IMR-90 (cell line): ENCODE data around the gene SIPA1L3. TPM values are rescaled to one million over a fixed set of nuclear protein-coding genes. Genes with fewer than 3 reads are reported as not detected.

Source experiments
- ATAC-seq: fragments of 200-7000 bp; cut with Tn5 transposase; 2 replicates; pipeline ENCODE4 v1.9.1; 2020; ENCODE audit warnings: low read depth, mild to moderate bottlenecking, moderate library complexity
- BruUV-seq: library from RNA; stranded (reverse); fragments of 400-500 nt; replicated peaks from 2 replicates; lab custom pipeline; 2021; lab: Mats Ljungman, UMichigan
- CTCF ChIA-PET: fragments of 300-600 bp; formaldehyde crosslinking; extraction: SDS; loops from one replicate; lab custom pipeline; 2021; ENCODE audit warnings: antibody characterized with exemption; lab: Yijun Ruan, JAX
- POLR2A ChIA-PET: fragments of 300-600 bp; sonication (Branson Sonifier 250); formaldehyde crosslinking; loops from one replicate; lab custom pipeline; 2022; ENCODE audit warnings: antibody characterized with exemption; ENCODE audit not compliant: unreplicated experiment; lab: Charles Lee
- DNase-seq: peaks from one replicate; pipeline ENCODE4 v3.0.0; 2013
- H2AFZ ChIP-seq: replicated peaks from 2 replicates; pipeline ENCODE3; 2013; ENCODE audit warnings: low read length, mild to moderate bottlenecking; ENCODE audit not compliant: poor library complexity
- H2AK5ac ChIP-seq: 2 replicates; pipeline ENCODE4 v1.6.1; 2013; ENCODE audit warnings: low read depth, low read length, inconsistent platforms
- H2AK9ac ChIP-seq: replicated peaks from 2 replicates; pipeline ENCODE3; 2013; ENCODE audit warnings: mild to moderate bottlenecking, low read depth, low read length, moderate library complexity; ENCODE audit not compliant: poor library complexity
- H2BK120ac ChIP-seq: 2 replicates; pipeline ENCODE4 v1.6.1; 2013; ENCODE audit warnings: low read depth, low read length, inconsistent platforms
- H2BK15ac ChIP-seq: 3 replicates; pipeline ENCODE4 v1.6.1; 2013; ENCODE audit warnings: low read depth, low read length, inconsistent platforms
- H2BK20ac ChIP-seq: 2 replicates; pipeline ENCODE4 v1.6.1; 2013; ENCODE audit warnings: low read depth, mild to moderate bottlenecking, inconsistent platforms, low read length, moderate library complexity
- H2BK5ac ChIP-seq: 2 replicates; pipeline ENCODE4 v1.6.1; 2013; ENCODE audit warnings: mild to moderate bottlenecking, low read depth, low read length, inconsistent platforms; ENCODE audit not compliant: poor library complexity, severe bottlenecking
- H3K14ac ChIP-seq: replicated peaks from 2 replicates; pipeline ENCODE4 v1.6.1; 2013; ENCODE audit warnings: low read depth, low read length, inconsistent platforms
- H3K18ac ChIP-seq: 2 replicates; pipeline ENCODE4 v1.6.1; 2013; ENCODE audit warnings: low read depth, low read length, control low read depth
- H3K23ac ChIP-seq: 2 replicates; pipeline ENCODE4 v1.6.1; 2013; ENCODE audit warnings: low read depth, low read length, inconsistent platforms
- H3K27ac ChIP-seq: 2 replicates; pipeline ENCODE4 v1.5.1; 2013; ENCODE audit warnings: mild to moderate bottlenecking, control low read depth, low read length; ENCODE audit not compliant: insufficient read depth
- H3K27me3 ChIP-seq: 2 replicates; pipeline ENCODE4 v1.6.1; 2013; ENCODE audit warnings: low read length; ENCODE audit not compliant: control insufficient read depth, insufficient read depth
- H3K36me3 ChIP-seq: 2 replicates; pipeline ENCODE4 v1.6.1; 2013; ENCODE audit warnings: low read length, mixed read lengths; ENCODE audit not compliant: control insufficient read depth, insufficient read depth
- H3K4ac ChIP-seq: 2 replicates; pipeline ENCODE4 v1.6.1; 2013; ENCODE audit warnings: low read depth, low read length, inconsistent platforms
- H3K4me1 ChIP-seq: 2 replicates; pipeline ENCODE4 v1.6.1; 2013; ENCODE audit warnings: low read length, mixed read lengths; ENCODE audit not compliant: control insufficient read depth, insufficient read depth
- H3K4me2 ChIP-seq: 2 replicates; pipeline ENCODE4 v1.6.1; 2013; ENCODE audit warnings: low read depth, mild to moderate bottlenecking, control low read depth, low read length, moderate library complexity
- H3K4me3 ChIP-seq: 2 replicates; pipeline ENCODE4 v1.5.1; 2013; ENCODE audit warnings: low read depth, mild to moderate bottlenecking, control low read depth, low read length, moderate library complexity; ENCODE audit not compliant: insufficient read depth
- H3K56ac ChIP-seq: 2 replicates; pipeline ENCODE4 v1.6.1; 2013; ENCODE audit warnings: low read length, inconsistent platforms; ENCODE audit not compliant: insufficient read depth; ENCODE audit errors: extremely low read depth
- H3K79me1 ChIP-seq, 2 experiments: 2 replicates each; pipeline ENCODE4 v1.6.1; 2013; ENCODE audit warnings: low read length in 2 of 2, inconsistent platforms in 1 of 2, low read depth in 1 of 2
- H3K9ac ChIP-seq: 2 replicates; pipeline ENCODE4 v1.6.1; 2013; ENCODE audit warnings: low read depth, low read length, control low read depth
- H3K9me1 ChIP-seq: 2 replicates; pipeline ENCODE4 v1.6.1; 2013; ENCODE audit warnings: low read length, inconsistent platforms; ENCODE audit not compliant: insufficient read depth
- H3K9me3 ChIP-seq: 2 replicates; pipeline ENCODE4 v1.6.1; 2013; ENCODE audit warnings: low read length; ENCODE audit not compliant: control insufficient read depth, insufficient read depth
- H4K20me1 ChIP-seq: 2 replicates; pipeline ENCODE4 v1.6.1; 2013; ENCODE audit warnings: low read length, inconsistent platforms; ENCODE audit not compliant: insufficient read depth
- H4K5ac ChIP-seq: 2 replicates; pipeline ENCODE4 v1.6.1; 2013; ENCODE audit warnings: mild to moderate bottlenecking, low read depth, low read length, control low read depth
- H4K8ac ChIP-seq, 2 experiments: 2 replicates each; pipeline ENCODE4 v1.6.1; 2013; ENCODE audit warnings: low read depth in 2 of 2, low read length in 2 of 2, control low read depth in 1 of 2, inconsistent platforms in 1 of 2
- H4K91ac ChIP-seq: 2 replicates; pipeline ENCODE4 v1.6.1; 2013; ENCODE audit warnings: low read depth, low read length, inconsistent platforms; ENCODE audit not compliant: insufficient read depth
- BHLHE40 ChIP-seq: fragments of 150-350 bp; IDR thresholded peaks from 2 replicates; pipeline ENCODE4 v1.6.1; 2016; ENCODE audit warnings: mild to moderate bottlenecking, low read depth, low read length
- CEBPB ChIP-seq: IDR thresholded peaks from 2 replicates; pipeline ENCODE4 v1.6.1; 2012; ENCODE audit warnings: low read depth, low read length, improper control_type of control experiment
- CHD1 ChIP-seq: IDR thresholded peaks from 2 replicates; pipeline ENCODE4 v1.6.1; 2012; ENCODE audit warnings: low read depth, low read length, improper control_type of control experiment
- FOS ChIP-seq: fragments of 150-350 bp; IDR thresholded peaks from 2 replicates; pipeline ENCODE4 v1.6.1; 2016; ENCODE audit warnings: low read depth, low read length
- MAFK ChIP-seq: IDR thresholded peaks from 2 replicates; pipeline ENCODE4 v1.6.1; 2012; ENCODE audit warnings: low read depth, low read length, improper control_type of control experiment
- MAZ ChIP-seq: IDR thresholded peaks from 2 replicates; pipeline ENCODE4 v1.6.1; 2012; ENCODE audit warnings: low read depth, mild to moderate bottlenecking, low read length, improper control_type of control experiment, moderate library complexity, borderline replicate concordance
- MXI1 ChIP-seq: IDR thresholded peaks from 2 replicates; pipeline ENCODE4 v1.6.1; 2012; ENCODE audit warnings: low read depth, mild to moderate bottlenecking, low read length, moderate library complexity, borderline replicate concordance
- NFE2L2 ChIP-seq: fragments of 150-350 bp; IDR thresholded peaks from 2 replicates; pipeline ENCODE4 v1.6.1; 2016; ENCODE audit warnings: low read depth, mild to moderate bottlenecking, low read length
- POLR2A ChIP-seq: IDR thresholded peaks from 2 replicates; pipeline ENCODE4 v1.6.1; 2012; ENCODE audit warnings: mild to moderate bottlenecking, low read depth, low read length
- RFX5 ChIP-seq: IDR thresholded peaks from 2 replicates; pipeline ENCODE4 v1.8.0; 2012; ENCODE audit warnings: low read depth, mild to moderate bottlenecking, low read length, moderate library complexity
- SMC3 ChIP-seq: fragments of 150-350 bp; IDR thresholded peaks from 2 replicates; pipeline ENCODE4 v1.6.1; 2016; ENCODE audit warnings: low read depth, mild to moderate bottlenecking, antibody characterized with exemption, low read length, moderate library complexity
- WGBS, 2 experiments: methylation state at CpG; one replicate each; pipeline versions ENCODE4 v1.1.5 to v1.1.7; 2013; ENCODE audit warnings: missing lambda C conversion rate in 2 of 2; ENCODE audit not compliant: insufficient read length in 1 of 2; ENCODE audit errors: extremely low coverage in 2 of 2; 5-methylcytosine and 5-hydroxymethylcytosine counted together
- dilution Hi-C: fragments of 300-500 bp; cut with HindIII; formaldehyde crosslinking; loops from one replicate; pipeline ENCODE4 v1.14.3; 2018; ENCODE audit warnings: low sequenced_read_pairs; ENCODE audit not compliant: unreplicated experiment
- in situ Hi-C: fragments of 300-500 bp; cut with MboI; formaldehyde crosslinking; loops from 3 replicates; pipeline ENCODE4 v1.14.3; 2019; ENCODE audit warnings: low sequenced_read_pairs, inconsistent platforms, mixed read lengths
- intact Hi-C: fragments of 100-400 bp; cut with micrococcal nuclease; formaldehyde crosslinking; loops from 2 replicates; pipeline ENCODE4 v1.10.0; 2022
- polyA plus RNA-seq, 3 experiments: library from polyadenylated mRNA; depleted of rRNA; stranded (reverse); fragments of >200 nt; gene quantifications; 2 replicates each; pipeline ENCODE4 v1.2.3, GENCODE V29; 2012; ENCODE audit warnings: low replicate concordance in 1 of 3
- total RNA-seq: library from RNA; depleted of rRNA; stranded (reverse); fragments of >200 nt; gene quantifications from 2 replicates; pipeline ENCODE4 v1.2.3, GENCODE V29; 2012
- TF ChIP-seq, protein P1 (sequence below): fragments of 150-350 bp; IDR thresholded peaks from 2 replicates; pipeline ENCODE4 v1.6.1; 2017; ENCODE audit warnings: mild to moderate bottlenecking, antibody characterized with exemption, low read length, low read depth
- TF ChIP-seq, protein P2 (sequence below): fragments of 150-350 bp; IDR thresholded peaks from 2 replicates; pipeline ENCODE4 v1.6.1; 2016; ENCODE audit warnings: low read depth, mild to moderate bottlenecking, low read length, moderate library complexity, borderline replicate concordance

SIPA1L3 gene
- total and polyA plus RNA-seq, 2 of the 4 experiments (the other 2 are of a cell fraction), result 4.1 to 9.4 TPM

DNA sequence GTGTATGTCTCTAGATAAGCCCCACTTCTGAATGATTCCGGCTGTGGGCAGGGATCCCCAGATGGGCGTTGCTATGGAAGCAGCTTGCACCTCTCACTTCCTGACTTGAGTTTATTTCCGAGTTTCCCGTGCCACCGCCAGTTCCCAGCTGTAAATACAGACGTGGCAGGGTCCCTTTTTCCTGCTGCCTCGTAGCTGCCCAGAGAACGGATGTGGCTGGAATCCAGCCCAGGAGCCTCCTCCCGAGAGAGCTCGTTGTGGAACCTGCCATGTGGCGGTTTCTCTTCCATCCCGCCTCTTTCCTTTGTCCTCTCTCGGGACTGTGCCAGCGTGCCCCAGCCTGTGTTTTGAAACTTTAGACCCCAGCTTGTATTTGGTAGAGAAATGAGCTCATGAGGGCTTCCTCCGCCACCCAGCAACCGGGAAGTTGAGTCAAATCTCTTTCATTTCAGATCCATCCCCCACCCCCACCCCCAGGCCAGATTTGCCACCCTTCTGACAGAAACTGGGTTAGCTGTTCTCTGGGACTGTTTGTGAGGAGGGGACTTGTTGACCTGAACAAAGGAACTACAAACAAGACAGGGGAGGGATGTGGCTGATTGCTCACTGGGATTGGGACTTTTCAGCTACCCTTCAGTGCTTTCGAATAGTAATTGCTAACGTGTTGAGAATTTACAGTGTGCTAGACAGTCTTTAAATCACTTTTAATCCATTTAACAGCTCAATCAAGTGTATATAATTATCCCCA, 96.6 kb downstream of the SIPA1L3 start (continued):
- TF ChIP-seq MAZ (peak; percentile 61; the same call in 1 of the 2 replicates), CEBPB (peak; percentile 40; the same call in 1 of the 2 replicates), CHD1 (no peak)

DNA sequence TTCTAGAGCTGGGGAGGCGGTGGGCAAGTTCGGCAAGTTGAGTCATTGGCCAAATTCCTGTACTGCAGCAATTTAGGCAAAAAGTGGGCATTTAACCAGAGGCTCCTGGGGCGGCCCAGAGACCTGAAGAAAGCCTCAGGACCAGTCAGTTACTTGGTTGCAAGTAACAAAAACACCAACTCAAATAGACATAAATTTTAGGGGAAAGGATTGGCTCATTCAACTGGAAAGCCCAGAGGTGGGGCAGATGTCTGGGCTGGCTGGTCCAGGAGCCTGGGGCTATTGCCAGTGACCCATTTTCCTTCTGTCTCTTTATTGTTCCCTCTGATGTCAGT, 97.1 kb downstream of the SIPA1L3 start:
- Histone ChIP-seq H3K4me1 (peaks cover 19% of the 10 kb centered on the region), H4K5ac (peak overlapping the region; percentile 85), H2BK15ac (peak overlapping the region; percentile 76; the same call in 2 of the 3 replicates), H3K18ac (peak overlapping the region; percentile 84), H4K91ac (peak overlapping the region; percentile 96), H3K56ac (peak overlapping the region; percentile 94), H3K4me3 (peak overlapping the region; percentile 36), H3K4ac (peak overlapping the region; percentile 99), H3K9me1 (peaks cover 26% of the 10 kb centered on the region), H4K20me1 (no peaks in the 10 kb centered on the region), H3K9me3 (no peaks in the 10 kb centered on the region), H3K14ac (peak overlapping the region; percentile 99), H2AK9ac (peak overlapping the region; percentile 93), H3K4me2 (peak overlapping the region; percentile 87), H3K27ac (peak overlapping the region; percentile 79), H2BK5ac (peak overlapping the region; percentile 94), H2AK5ac (peak overlapping the region; percentile 98), H3K79me1 (peaks cover 19 to 76% of the 10 kb centered on the region in 2 experiments), H3K9ac (peak overlapping the region; percentile 76), H2AFZ (peak overlapping the region; percentile 60), H4K8ac (peak overlapping the region; percentile 90 to 98), H2BK20ac (peak overlapping the region; percentile 96), H3K27me3 (no peaks in the 10 kb centered on the region), H3K36me3 (no peaks in the 10 kb centered on the region), H3K23ac (peak overlapping the region; percentile 96), H2BK120ac (peak overlapping the region; percentile 86)
- ChIA-PET POLR2A (interaction anchor here (0.6 to 1.6 kb wide), 5 partner anchors 8 to 101 kb away, joined by 3 to 7 read pairs (median 4); partner anchors contain the start of genes SIPA1L3 and WDR87), CTCF (interaction anchor here (0.8 to 1.1 kb wide), 5 partner anchors 17 to 130 kb away, joined by 3 to 7 read pairs (median 3); no protein-coding TSS in a partner anchor)
- WGBS, 2 experiments, result 0% methylated on average over 2 of the region's 3 CpGs; no CpG with 5 or more reads in 1 of the 2 experiments
- intact Hi-C loops, result no loop called here
- no peak for DNase-seq
- dilution Hi-C loops, result no loop called here
- in situ Hi-C loops, result no loop called here
- ATAC-seq, result peak; percentile 3
- BruUV-seq, result TSS peak; percentile 99
- TF ChIP-seq MXI1, result no peak
- TF ChIP-seq RFX5, result no peak
- no peak for TF ChIP-seq SMC3
- TF ChIP-seq BHLHE40, result no peak
- TF ChIP-seq CHD1, result no peak
- TF ChIP-seq POLR2A, result no peak
- TF ChIP-seq, protein P1, sequence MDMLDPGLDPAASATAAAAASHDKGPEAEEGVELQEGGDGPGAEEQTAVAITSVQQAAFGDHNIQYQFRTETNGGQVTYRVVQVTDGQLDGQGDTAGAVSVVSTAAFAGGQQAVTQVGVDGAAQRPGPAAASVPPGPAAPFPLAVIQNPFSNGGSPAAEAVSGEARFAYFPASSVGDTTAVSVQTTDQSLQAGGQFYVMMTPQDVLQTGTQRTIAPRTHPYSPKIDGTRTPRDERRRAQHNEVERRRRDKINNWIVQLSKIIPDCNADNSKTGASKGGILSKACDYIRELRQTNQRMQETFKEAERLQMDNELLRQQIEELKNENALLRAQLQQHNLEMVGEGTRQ, result no peak
- no peak for TF ChIP-seq CEBPB
- TF ChIP-seq FOS, result no peak
- TF ChIP-seq MAFK, result no peak
- no peak for TF ChIP-seq NFE2L2
- TF ChIP-seq MAZ, result no peak
- TF ChIP-seq, protein P2, sequence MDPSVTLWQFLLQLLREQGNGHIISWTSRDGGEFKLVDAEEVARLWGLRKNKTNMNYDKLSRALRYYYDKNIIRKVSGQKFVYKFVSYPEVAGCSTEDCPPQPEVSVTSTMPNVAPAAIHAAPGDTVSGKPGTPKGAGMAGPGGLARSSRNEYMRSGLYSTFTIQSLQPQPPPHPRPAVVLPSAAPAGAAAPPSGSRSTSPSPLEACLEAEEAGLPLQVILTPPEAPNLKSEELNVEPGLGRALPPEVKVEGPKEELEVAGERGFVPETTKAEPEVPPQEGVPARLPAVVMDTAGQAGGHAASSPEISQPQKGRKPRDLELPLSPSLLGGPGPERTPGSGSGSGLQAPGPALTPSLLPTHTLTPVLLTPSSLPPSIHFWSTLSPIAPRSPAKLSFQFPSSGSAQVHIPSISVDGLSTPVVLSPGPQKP, result no peak
